HG03460 (cell line): Measurements from ENCODE around the gene SNAPC3.
A peak's percentile ranks its signal among the peaks of the same experiment; 100 is the strongest.

Experiments
- ATAC-seq: cut with Tn5 transposase; IDR thresholded peaks from one replicate; pipeline ENCODE4 v1.9.1; 2021; ENCODE audit not compliant: unreplicated experiment

Gene SNAPC3

GRCh38 chr9:15491950-15492349 lies 69.3 kb downstream of the SNAPC3 start:
- ATAC-seq = no peak

GRCh38 chr9:15492485-15493150 lies 69.9 kb downstream of the SNAPC3 start:
- ATAC-seq = no peak

- ATAC-seq = no peak
These were observed 75.7 kb downstream of the SNAPC3 start for GRCh38 chr9:15498246-15498995.

GRCh38 chr9:15499139-15499538 lies 76.5 kb downstream of the SNAPC3 start:
- ATAC-seq = no peak

GRCh38 chr9:15501179-15501578 lies 78.5 kb downstream of the SNAPC3 start:
- no peak for ATAC-seq

GRCh38 chr9:15501803-15502202 lies 79.1 kb downstream of the SNAPC3 start:
- no peak for ATAC-seq

- no peak for ATAC-seq
These were observed 83.2 kb downstream of the SNAPC3 start for GRCh38 chr9:15505921-15506320.

- peak; percentile 40 for ATAC-seq
These were observed 87.5 kb downstream of the SNAPC3 start for GRCh38 chr9:15509931-15510788.

GRCh38 chr9:15510789-15511575 lies 88.3 kb downstream of the SNAPC3 start, which contains the start of gene PSIP1:
PSIP1 (minus strand) TSS chr9:15510970; CDS start chr9:15510188, 782 bp downstream.
- ATAC-seq = peak; percentile 83
